CD4-positive, alpha-beta T cell treated with Interleukin-4 for 1 hour (primary cell): Measurements from ENCODE around the gene SRGAP1.
"Not testable (repeated sequence)": the region's sequence is repeated elsewhere in the genome, so short reads cannot be mapped to it uniquely, and the experiment has no call there.

Source experiments
- DNase-seq, 2 donors: peaks; one replicate each; pipeline ENCODE4 v3.0.0-alpha.2; 2020 to 2022

Gene SRGAP1

DNA sequence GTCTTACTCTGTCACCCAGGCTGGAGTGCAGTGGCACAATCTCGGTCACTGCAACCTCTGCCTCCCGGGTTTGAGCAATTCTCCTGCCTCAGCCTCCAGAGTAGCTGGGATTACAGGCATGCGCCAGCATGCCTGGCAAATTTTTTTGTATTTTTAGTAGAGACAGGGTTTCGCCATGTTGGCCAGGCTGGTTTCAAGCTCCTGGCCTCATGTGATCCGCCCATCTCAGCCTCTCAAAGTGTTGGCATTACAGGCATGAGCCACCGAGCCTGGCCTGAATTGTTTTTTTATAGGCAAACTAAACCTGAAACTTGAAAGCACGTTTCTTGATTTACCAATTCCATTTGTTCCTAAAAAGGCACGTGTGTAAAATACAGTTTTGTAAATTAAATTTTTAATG is 173.6 kb downstream of the SRGAP1 start:
- not testable (repeated sequence) for DNase-seq

DNA sequence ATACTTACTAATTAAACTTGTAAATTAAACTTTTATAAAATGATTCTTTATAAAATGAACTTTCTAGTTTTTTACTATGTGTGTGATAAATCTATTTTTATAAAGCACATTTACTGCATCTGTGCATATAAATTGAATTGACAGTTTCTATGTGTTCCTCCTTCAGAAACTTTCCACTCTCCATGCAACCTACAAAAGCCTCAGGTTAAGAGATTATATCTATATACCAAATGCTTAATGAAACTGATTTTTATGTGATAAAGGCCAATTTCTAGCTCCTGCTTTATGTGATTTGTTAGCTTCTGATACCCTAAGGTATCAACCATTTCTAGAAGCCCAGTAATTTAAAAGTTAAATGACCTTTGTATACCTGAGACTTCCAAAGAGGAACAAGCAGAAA is 174.0 kb downstream of the SRGAP1 start:
- no peak for DNase-seq

DNA sequence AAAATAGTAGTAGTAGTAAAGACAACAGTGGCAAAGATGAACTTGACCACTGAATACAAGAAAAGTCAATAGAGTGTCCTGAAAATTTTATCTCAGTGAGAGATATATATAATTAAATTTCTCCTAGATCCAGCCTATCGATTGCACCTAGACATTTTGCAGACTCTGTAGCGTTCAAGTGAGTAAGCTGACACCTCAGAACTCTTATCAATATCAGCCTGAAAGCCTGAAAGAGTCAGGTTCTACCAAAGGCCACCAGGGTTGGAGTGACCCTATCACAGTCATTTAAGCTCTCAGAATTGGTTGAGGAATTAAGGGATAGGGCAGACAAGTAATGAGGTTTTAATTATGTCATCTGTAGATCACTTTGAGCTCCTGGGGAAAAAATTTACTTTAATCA is 174.6 kb downstream of the SRGAP1 start:
- no peak for DNase-seq

DNA sequence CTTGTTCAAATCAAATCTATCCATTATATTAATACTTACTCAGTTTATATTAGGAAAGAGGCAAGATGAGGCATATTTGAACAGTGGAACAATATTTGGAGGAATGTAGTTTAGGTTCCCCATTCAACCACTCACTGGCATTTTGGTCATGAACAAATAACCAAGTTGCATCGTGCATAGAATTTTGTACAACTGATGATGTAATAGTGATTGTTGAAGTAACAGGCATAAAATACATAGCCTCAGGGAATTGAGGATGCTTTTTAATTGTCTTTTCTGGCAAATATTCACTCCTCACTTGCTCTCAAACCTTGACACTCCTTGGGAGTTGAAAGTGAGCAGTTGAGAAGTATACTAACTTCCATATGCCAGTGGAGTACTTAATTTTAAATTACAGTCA is 175.2 kb downstream of the SRGAP1 start:
- DNase-seq = no peak

DNA sequence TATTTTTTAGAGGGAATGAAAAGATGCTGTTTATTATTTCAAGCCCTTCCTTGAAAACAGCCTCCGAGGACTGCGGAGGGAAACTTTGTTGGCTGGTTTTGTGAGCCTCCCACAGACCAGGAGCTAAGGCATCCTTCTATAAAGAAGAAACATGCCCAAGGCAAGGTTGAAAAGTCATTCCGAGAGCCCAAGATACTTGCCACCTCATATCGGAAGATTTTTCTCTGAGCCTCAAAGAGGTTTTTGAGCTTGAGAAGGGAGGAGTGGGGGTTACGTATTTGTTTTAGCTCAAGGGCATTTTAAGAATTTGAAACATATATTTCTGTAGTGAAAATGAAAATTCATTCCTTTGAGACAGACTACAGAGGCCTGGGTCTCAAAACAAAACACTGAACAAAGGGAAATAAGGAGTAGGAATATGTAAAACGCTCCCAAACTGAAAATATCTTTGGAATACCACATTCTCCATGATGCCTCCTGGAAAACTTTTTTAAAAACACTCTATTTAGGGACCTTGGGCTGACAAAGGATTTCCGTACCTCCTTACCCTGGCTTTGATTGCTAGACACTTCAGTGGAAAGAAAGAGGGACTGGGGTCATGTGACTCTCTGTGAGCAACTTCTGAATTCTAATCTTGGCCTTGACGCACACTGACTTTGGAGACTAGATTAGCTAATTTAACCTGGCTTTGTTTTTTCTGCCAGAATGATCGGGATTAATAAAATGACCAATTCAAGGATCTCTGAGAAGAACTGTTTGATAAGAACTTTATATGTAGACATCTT is 180.9 kb downstream of the SRGAP1 start:
- DNase-seq = no peak

DNA sequence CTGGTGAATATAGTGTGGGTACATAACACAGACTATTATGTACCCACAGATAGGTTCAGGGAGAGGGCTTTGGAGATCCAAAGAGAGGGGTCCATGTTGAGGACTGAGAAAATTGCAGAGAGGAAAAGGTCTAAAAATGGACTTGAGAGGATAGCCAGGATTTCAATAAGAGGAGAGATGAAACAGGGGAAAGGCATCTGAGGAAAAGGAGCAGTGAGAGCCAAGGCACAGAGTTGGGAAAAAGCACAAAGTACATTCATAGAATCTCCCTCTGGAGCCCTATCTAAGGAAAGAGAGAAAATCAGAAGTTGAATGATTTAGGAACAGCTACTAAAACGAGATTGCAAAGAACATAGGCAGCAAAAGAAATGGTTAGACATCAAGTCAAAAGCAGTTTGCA is 182.8 kb downstream of the SRGAP1 start:
- DNase-seq = no peak

DNA sequence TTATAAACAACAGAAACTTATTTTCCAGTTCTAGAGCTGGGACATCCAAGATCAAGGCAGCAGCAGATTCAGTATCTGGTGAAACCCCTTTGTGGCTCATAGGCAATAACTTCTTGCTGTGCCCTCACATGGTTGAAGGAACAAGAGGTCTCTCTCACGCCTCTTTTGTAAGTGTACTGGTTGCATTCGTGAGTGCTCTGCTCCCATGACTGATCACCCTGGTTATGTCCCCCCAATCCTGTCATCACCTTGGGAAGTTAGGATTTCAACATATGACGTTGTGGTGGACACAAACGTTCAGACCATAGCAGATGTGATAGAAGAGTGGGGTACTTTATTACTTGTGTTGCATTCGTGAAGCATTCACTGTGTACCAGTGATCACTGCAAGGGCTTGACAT is 184.0 kb downstream of the SRGAP1 start:
- DNase-seq = no peak

DNA sequence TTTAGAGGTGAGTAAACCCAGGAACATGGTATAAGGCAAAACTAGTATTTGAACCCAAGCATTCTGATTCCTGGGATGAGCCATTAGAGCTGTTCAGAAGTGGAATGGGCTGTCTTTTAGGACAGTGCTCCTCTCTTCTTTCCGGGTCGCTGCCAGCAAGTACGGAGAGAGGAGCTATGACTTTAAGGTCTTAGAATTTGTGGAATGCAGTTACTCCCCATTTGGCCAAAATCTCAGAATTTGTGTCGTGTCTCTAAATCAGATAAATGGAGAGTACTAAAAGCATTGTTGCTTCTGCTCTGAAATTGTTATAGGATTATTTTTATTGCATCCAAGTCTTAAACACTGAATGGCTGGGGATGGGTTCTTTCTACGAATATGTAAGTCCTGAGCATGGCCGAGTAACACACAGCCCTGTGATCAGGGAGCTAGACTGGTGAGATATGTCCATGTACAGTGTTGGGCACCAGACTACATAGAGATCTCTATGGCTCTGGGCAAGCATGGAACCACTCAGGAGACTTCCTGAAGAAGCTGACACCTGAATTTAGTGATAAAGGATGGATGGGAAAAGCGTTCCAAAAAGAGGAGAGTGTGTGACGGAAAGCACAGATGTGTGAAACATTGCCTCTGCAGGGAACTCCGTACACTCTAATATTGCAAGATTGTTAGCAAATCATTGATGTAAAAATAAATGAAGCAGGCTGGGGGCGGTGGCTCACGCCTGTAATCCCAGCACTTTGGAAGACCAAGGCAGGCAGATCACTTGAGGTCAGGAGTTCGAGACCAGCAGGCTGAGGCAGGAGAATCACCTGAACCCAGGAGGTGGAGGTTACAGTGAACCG is 184.7 kb downstream of the SRGAP1 start:
- DNase-seq = no peak

DNA sequence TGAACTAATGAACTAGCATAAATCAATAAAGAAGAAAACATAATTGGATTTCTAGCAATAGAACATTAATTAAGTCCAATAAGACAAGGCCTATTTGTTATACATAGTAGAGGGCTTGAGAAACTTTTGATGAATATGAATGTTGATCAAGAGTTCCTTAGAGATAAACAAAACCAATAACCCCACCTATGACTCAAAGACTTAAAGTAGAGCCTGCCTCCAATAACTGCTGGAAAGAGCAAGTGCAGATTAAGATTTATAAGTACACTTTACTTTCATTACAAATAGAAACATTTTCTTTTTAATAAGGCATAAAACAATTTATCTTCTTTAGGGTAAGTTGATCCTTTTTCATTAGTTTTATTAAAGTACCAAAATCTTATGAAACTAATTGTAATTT is 185.7 kb downstream of the SRGAP1 start:
- no peak for DNase-seq

DNA sequence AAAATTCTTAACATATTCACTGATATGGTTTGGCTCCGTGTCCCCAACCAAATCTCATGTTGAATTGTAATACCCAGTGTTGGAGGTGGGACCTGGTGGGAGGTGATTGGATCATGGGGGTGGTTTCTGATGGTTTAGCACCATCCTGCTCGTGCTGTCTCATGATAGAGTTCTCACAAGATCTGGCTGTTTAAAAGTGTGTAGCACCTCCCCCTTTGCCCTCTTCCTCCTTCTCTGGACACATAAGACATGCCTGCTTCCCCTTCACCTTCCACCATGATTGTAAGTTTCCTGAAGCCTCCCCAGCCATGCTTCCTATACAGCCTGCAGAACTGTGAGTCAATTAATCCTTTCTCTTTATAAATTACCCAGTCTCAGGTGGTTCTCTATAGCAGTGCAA is 189.6 kb downstream of the SRGAP1 start:
- not testable (repeated sequence) for DNase-seq

DNA sequence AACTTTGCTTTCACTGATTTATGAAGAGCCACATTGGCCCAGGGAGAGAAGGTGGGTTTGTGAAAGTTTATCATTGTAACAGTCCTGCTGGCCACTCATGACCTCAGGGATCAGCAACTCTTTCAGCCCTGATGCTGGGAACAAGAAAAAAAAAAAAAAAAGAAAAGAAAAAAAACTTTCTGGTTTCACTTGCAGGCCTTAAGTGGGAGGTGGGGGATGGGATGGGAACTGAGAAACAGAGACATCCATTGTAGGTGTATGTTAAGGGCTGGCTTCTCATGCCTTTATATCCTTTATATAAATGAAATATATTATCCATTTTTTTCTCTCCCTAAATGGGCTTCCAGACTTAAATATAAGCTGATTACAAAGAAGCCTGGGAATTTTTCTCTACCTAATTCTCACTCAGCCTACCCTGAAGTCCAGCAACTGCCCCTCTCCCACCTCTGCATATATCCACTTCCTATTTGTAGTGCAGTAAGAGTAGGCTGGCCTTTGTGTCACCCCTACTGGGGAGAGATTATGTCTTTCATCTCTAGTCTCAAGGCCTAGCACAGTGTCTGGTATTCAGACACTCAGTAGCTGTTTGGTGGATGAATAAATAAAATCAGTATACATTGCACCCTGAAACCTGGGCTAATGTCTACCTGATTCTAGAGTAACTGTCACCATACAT is 190.5 kb downstream of the SRGAP1 start:
- no peak for DNase-seq

DNA sequence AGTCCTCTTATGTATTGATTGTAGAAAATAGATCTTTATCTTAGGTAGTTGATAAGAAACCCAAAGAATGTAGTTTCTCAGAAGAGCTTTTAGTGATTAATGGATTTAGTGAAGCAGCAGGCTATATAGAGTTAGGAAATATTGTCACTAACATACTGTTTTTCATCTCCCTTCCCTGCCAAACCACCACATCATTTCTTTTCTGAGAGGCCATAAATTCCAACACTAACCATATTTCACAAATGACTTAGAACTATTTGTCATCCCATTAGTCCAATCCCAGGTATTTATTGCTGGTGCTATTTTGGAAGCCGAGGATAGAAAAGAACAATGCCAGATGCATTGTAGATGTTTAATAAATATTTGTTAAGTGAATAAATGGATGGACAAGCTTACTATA is 191.9 kb downstream of the SRGAP1 start:
- no peak for DNase-seq

DNA sequence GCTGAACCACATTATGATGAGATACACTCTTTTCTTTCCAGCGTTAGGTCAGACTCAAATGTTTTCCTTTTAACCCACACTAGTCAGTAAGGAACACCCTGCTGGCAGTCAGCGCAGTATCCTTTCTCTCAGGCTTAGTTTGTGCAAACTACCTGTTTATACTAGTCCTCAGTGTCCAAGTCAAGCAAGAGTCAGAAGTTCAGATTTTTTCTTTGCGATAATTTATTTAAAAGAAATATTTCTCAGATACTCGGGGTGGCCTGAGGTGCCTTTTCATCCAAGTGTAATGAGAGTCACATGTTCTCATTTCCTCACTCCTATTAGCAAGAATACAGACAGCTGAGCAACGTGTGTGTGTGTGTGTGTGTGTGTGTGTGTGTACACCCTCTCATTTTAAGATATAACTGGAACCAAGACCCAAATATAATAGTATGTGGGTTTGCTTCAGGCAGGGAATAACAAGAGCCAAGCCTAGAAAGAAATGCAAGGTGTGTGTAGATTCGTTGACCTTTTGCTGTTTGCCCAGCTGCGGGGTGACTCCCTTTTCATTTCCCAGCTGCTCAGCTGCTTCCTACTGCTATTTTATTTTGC is 194.9 kb downstream of the SRGAP1 start:
- no peak for DNase-seq

DNA sequence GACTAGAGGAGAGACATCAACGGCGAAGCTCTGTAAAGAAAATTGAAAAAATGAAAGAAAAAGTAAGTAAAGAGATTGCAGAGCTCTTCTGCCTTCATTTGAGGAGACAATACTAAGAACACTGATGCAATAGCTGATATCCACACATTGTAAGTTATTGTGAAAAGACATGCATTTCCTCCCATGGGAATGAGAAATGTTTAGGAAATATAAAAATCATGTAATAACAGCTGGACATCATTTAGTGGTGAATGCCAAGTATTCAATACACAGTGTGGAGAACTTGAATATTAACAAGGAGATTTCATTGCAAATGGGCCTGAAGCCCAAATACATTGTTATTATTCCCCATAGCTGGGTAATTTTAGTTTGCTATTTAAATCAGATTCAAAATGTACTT is 198.4 kb downstream of the SRGAP1 start:
- no peak for DNase-seq

DNA sequence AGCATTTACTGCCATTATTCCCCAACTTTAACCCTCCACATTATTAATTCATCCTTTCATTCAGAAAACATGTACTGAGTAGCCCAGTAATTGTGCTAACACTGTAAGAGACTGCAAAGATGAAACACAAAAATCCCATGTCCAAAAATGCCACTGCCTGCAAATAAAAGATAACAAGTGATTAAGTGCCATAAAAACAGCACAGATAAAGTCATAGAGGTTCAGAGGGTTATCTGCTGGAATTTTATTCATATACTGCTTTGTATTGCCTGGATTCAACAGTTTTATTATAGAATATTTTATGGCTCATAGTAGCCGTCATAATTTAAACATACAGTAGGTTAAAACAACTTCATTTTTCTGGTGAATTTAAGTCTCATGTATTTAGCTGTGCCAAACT is 199.7 kb downstream of the SRGAP1 start:
- no peak for DNase-seq

DNA sequence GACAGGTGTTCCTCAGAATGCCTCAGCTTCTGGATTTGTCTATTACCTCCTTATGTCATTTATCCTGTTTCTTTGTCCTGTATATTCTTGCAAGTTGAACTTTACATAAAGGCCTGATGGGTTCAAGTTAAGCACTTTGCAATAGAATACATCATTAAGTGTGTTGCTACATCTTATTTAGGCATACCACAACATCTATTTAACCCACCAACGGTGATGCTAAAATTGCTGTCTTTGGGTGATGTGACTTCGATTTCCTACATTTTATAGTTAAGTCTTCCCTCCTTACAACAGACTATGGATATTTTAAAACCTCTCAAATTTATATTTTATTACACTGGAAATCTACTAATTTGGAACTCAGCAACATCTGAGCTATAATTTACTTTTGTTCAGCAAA is 206.6 kb downstream of the SRGAP1 start:
- no peak for DNase-seq

DNA sequence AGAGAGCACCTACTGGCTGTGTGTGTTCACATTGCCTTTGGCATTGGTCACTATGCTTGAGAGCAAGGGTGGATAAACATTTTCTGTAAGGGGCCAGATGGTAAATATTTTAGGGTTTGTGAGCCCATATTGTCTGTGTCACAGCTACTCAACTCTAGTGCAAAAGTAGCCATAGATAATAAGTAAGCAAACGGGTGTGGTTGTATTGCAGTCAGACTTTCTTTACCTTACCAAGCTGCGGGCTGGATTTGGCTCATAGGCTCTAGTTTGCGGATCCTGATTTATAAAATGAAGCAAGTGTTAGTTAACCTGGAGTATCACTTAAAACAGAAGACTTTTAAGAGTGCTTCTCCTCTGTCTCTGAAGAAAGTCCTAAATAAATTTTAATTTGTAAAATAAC is 208.6 kb downstream of the SRGAP1 start:
- no peak for DNase-seq

DNA sequence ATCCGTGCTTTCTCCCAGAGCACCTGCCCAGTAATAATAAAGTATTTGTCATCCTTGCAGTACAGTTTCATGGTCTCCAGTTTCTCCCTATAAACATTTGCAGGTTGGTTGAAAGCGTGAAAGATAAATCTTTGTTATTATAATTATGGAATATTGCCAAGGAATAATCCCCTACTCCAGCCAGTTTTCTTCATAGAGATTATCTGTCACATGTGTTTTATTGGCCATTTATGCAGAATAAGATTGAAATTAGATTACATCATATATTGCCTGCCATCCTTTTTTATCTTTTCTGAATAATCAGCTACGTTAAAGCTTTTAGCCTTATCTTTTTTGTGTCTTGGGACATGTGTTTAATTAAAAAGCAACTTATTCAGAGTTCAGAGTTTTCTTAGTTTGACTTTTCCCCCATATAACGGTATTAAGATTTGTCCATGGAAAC is 209.6 kb downstream of the SRGAP1 start:
- DNase-seq = no peak

DNA sequence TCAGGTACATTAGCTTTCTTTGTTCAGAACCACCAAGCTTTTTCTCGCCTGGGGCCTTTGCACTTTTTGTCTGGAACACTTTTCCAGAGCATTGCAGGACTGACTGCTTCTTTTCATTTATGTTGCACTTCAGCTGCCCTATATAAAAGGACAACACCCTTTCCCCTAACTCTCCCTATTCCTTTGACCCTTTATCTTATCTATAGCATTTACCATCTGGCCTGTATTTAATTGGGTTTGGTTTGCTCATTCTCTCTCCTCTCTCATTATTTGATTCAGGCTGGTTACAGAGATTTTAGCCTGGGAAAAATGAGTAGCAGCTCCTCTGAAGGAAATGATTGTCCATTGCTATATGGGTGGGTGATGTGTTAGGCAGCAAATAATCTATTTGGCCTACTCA is 212.2 kb downstream of the SRGAP1 start:
- DNase-seq = no peak

DNA sequence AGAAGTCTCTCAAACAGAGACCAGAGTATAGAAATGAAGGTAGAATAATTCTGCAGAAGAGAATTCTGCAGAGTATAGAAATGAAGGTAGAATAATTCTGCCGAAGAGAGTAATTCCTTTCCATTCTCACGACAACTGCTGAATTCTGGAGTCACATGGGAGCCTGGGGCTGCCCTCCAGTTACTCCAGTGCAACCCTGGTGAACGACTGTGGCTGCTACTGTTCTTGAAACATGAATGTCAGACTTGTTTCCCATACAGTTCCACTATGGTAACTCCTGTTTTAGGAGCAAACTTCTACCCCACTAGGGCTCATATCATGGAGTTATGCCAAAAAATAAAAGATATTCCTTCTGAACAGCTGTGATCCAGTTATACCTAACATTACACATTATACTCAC is 213.2 kb downstream of the SRGAP1 start:
- no peak for DNase-seq

DNA sequence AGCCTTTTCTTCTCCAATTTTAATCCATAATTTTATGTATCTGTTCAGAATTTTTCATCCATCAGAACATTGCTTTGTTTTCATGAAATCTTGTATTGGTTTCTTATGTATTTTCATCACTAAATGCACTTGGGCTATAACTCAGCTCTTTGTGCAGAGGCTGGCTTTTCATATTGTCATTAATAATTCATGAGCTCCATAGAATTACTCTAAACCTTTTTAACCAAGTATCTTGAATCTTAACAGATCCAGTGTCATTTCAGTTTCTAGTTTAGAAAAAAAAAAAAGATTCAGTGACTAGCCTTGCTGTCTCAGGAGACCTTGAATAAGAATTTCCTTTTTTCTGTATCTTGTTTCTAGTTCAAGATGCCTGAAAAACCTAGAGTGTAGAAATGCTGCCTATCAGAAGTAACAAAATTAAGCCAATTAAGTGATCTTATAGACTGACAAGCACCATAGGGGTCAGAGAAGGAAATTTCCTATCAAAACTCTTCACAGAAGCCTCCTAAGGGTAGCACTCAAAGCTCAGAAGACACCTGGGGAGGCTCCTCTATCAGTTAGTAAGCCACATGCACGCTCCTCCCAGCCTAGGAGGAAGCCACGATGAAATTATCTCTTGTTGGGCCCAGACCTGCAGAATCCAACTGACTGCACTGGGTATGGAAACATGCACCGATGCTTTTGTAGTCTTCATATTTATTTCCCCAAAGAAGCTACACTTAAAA is 214.2 kb downstream of the SRGAP1 start:
- no peak for DNase-seq

DNA sequence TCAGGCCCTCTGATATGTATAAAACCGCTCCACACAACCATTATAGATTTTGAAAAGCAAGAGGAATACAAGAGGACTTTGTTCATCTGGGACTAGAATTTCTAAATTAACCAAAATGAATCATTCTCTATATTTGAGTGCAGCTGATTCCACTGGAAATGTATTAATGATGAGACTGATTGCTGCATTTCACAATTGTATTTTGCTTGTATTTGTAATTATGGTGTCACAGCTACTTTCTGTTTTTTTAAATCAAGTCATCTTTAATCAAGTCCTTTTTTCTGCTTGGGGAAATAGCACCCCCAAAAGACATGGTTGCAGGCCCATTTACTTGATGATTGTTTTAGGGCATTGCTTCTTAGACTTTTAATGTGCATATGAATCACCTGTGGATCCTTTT is 215.2 kb downstream of the SRGAP1 start:
- no peak for DNase-seq
